Aorta (tissue), 5 donors: ENCODE measurements around the gene SBNO2. TPM values are rescaled to one million over a fixed set of nuclear protein-coding genes. Genes with fewer than 3 reads are reported as not detected.

Source experiments
- ATAC-seq: fragments of 200-7000 bp; cut with Tn5 transposase; one replicate; pipeline ENCODE4 v1.9.1; 2022; ENCODE audit warnings: moderate library complexity; ENCODE audit not compliant: low FRiP score
- DNase-seq, 2 donors: peaks; one replicate each; pipeline ENCODE4 v3.0.0-alpha.2; 2020
- H3K27ac ChIP-seq, 2 donors: one replicate each; pipeline ENCODE4 v1.5.1; 2013; ENCODE audit warnings: low read length in 2 of 2, mild to moderate bottlenecking in 2 of 2, moderate library complexity in 2 of 2, control low read depth in 1 of 2, inconsistent platforms in 1 of 2, low read depth in 1 of 2
- H3K27me3 ChIP-seq, 2 donors: one replicate each; pipeline ENCODE4 v1.6.1; 2013; ENCODE audit warnings: control low read depth in 1 of 2, low read length in 1 of 2, mild to moderate bottlenecking in 1 of 2, moderate library complexity in 1 of 2; ENCODE audit not compliant: insufficient read depth in 2 of 2, control insufficient read depth in 1 of 2
- H3K36me3 ChIP-seq, 2 donors: one replicate each; pipeline ENCODE4 v1.6.1; 2013; ENCODE audit warnings: control low read depth in 1 of 2, low read length in 1 of 2, mild to moderate bottlenecking in 1 of 2; ENCODE audit not compliant: insufficient read depth in 2 of 2, control insufficient read depth in 1 of 2
- H3K4me1 ChIP-seq, 2 donors: one replicate each; pipeline ENCODE4 v1.6.1; 2013; ENCODE audit warnings: low read length in 2 of 2, control low read depth in 1 of 2, mild to moderate bottlenecking in 1 of 2, moderate library complexity in 1 of 2; ENCODE audit not compliant: insufficient read depth in 2 of 2, control insufficient read depth in 1 of 2
- H3K4me3 ChIP-seq, 2 donors: one replicate each; pipeline ENCODE4 v1.5.1; 2013; ENCODE audit warnings: low read length in 2 of 2, control low read depth in 1 of 2, mild to moderate bottlenecking in 1 of 2
- H3K9me3 ChIP-seq: one replicate; pipeline ENCODE4 v1.6.1; 2013; ENCODE audit warnings: mild to moderate bottlenecking, low read length; ENCODE audit not compliant: control insufficient read depth
- WGBS, 2 donors: extraction: QIAGEN DNeasy Blood & Tissue Kit; methylation state at CpG; one replicate each; pipeline ENCODE4 v1.1.7; 2013; 5-methylcytosine and 5-hydroxymethylcytosine counted together
- intact Hi-C, 2 donors: fragments of 100-400 bp; cut with DNase I; formaldehyde crosslinking; loops; one replicate each; pipeline versions ENCODE4 v1.14.2 to v1.15.0; 2022
- polyA plus RNA-seq, 2 donors: library from polyadenylated mRNA; stranded (reverse); fragments of 200-250 nt; gene quantifications; one replicate each; pipeline ENCODE4 v1.2.3, GENCODE V29; 2013
- total RNA-seq, 2 donors: library from RNA; stranded (reverse); fragmentation: NEBNext Ultra II Directional; extraction: Animal tissue kit (Norgen Biotek cat#: 25700); gene quantifications; one replicate each; pipeline ENCODE4 v1.2.1, GENCODE V29; 2021
- donor health status: healthy with polysubstance abuse.
- donor health status: Bipolar disorder and iron deficiency.
- donor health status: DM: no; HTN: no; CAD: no.
- donor health status: DM: no; HTN: no; CAD: no.
- donor health status: DM: yes; HTN: yes; CAD: no.

The SBNO2 gene
- total and polyA plus RNA-seq, 4 donors, result 11.0 to 165 (median 75.2) TPM

DNA sequence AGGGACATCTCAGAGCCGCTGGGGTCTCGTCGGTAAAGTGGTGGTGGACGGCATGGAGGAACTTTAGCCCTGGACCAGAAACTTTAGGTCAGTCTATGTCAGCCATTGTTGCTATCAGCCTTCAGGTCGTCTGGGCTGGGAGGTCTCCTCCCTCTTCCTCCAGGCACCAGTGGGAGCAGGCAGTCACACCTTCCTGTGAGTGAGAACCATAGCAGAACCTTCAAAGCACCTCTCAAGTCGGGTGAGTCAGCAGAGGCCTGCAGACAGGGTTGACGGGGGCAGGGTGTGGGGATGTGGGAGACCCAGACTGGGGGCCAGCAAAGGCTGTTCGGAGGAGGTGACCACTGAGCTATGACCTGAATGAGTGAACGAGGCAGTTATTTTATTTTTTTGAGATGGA, 15.4 kb upstream of the SBNO2 start:
- intact Hi-C loops, result no loop called here
- no peak for ATAC-seq
- H3K27me3 ChIP-seq, result no peaks in the 10 kb centered on the region
- WGBS, 2 donors, result 80 to 84% methylated on average over 9 of the region's 9 CpGs
- H3K4me3 ChIP-seq, result no peak overlapping the region
- no peak overlapping the region for H3K27ac ChIP-seq
- DNase-seq, result no peak
- H3K9me3 ChIP-seq, result no peaks in the 10 kb centered on the region
- H3K36me3 ChIP-seq, result no peaks in the 10 kb centered on the region
- no peaks in the 10 kb centered on the region for H3K4me1 ChIP-seq

DNA sequence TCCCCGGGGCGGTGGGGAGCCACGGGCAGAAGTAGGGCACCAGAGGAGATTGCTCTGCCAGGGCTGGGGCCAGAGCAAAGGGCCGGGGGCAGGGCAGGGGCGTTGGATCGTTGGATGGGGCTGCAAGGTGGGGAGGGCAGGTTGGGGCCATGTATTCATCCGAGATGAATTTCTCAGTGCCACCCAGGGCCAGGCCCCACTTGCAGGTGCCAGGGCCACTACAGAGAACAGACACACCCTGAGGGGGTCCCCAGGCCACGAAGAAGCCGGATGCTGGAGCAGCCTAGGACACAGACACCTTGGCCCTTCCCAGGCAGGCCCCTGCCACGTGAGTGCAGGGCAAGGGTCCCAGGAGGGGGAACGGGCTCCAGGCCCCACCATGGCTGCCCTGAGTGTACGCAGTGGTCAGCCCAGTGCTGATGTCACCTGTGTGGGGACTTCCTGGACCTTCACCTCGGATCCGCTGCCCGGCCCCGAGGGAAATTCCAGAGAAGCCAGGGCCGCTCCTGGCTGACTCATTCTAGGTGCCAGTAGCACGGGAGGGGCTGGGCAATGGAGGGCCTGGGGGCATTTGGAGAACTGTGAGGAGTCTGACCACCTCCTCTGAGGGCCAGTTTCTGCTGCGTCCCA, 9.6 kb upstream of the SBNO2 start:
- ATAC-seq (peak; percentile 27), DNase-seq (no peak)
- H3K27ac ChIP-seq, result no peak overlapping the region
- intact Hi-C loops, result no loop called here
- H3K4me3 ChIP-seq, result no peak overlapping the region
- no peaks in the 10 kb centered on the region for H3K27me3 ChIP-seq
- no peaks in the 10 kb centered on the region for H3K9me3 ChIP-seq
- no peaks in the 10 kb centered on the region for H3K4me1 ChIP-seq
- no peaks in the 10 kb centered on the region for H3K36me3 ChIP-seq
- 83 to 84% methylated on average over 19 of the region's 19 CpGs for WGBS, 2 donors

DNA sequence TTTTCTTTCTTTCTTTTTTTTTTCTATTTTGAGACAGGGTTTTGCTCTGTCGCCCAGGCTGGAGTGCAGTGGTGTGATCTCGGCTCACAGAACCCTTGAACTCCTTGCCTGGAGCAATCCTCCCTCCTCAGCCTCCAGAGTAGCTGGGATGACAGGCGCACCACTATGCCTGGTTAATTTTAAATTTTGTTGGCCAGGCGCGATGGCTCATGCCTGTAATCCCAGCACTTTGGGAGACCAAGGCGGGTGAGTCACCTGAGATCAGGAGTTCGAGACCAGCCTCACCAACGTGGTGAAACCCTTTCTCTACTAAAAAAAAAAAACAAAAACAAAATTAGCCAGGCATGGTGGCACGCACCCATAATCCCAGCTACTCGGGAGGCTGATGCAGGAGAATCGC, 8.7 kb upstream of the SBNO2 start:
- intact Hi-C loops, result no loop called here
- H3K27me3 ChIP-seq, result no peaks in the 10 kb centered on the region
- no peaks in the 10 kb centered on the region for H3K4me1 ChIP-seq
- ATAC-seq (no peak), DNase-seq (no peak)
- H3K9me3 ChIP-seq, result no peaks in the 10 kb centered on the region
- no peaks in the 10 kb centered on the region for H3K36me3 ChIP-seq
- H3K4me3 ChIP-seq, result no peak overlapping the region
- WGBS, 2 donors, result 92% methylated on average over 11 of the region's 11 CpGs; no CpG with 5 or more reads in 1 of the 2 donors
- H3K27ac ChIP-seq, result no peak overlapping the region

DNA sequence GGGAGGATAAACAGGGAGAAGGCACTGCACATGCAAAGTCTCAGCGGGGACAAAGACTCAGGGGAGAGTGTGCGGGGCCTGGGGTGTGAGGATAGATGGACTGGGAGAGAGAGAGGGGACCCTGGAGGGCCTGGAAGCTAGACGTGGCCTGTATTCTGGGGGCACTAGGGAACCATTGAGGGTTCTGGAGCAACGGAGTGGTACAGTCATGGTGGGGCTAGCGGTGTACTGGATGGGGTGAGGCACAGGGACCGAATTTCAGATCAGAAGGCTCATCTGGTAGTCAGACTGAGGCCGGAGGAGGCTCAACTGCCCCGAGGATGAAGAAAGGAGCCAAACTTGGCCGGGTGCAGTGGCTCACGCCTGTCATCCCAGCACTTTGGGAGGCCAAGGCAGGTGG, 8.0 kb upstream of the SBNO2 start:
- no peak for ATAC-seq
- intact Hi-C loops, result no loop called here
- H3K36me3 ChIP-seq, result no peaks in the 10 kb centered on the region
- no peak overlapping the region for H3K4me3 ChIP-seq
- no peaks in the 10 kb centered on the region for H3K27me3 ChIP-seq
- WGBS, 2 donors, result 95 to 98% methylated on average over 10 of the region's 10 CpGs
- DNase-seq, result no peak
- H3K9me3 ChIP-seq, result no peaks in the 10 kb centered on the region
- H3K27ac ChIP-seq, result no peak overlapping the region
- no peaks in the 10 kb centered on the region for H3K4me1 ChIP-seq

DNA sequence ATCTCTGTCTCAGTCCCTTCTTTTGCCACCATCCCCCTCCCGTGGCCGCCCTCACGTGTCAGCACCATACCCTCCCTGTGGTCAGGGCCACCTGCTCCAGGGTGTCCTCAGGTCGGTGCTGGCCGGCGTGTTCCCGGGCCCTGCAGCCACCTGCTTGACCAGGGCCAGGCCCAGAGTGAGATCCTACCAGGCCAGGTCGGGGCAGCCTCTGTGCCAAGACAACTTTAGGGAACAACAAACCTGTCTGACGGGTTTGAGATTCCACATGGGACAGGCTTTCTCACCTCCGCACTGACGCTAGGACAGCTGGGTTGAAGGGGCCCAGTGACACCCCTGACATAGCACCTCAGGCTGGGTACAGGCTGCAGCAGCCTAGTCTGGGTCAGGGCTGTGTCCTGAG, 7.5 kb upstream of the SBNO2 start:
- DNase-seq (no peak), ATAC-seq (no peak)
- intact Hi-C loops, result no loop called here
- Histone ChIP-seq H3K9me3 (no peaks in the 10 kb centered on the region), H3K4me1 (no peaks in the 10 kb centered on the region), H3K4me3 (no peak overlapping the region), H3K27ac (no peak overlapping the region), H3K27me3 (no peaks in the 10 kb centered on the region), H3K36me3 (no peaks in the 10 kb centered on the region)
- WGBS, 2 donors, result 91 to 93% methylated on average over 11 of the region's 11 CpGs

DNA sequence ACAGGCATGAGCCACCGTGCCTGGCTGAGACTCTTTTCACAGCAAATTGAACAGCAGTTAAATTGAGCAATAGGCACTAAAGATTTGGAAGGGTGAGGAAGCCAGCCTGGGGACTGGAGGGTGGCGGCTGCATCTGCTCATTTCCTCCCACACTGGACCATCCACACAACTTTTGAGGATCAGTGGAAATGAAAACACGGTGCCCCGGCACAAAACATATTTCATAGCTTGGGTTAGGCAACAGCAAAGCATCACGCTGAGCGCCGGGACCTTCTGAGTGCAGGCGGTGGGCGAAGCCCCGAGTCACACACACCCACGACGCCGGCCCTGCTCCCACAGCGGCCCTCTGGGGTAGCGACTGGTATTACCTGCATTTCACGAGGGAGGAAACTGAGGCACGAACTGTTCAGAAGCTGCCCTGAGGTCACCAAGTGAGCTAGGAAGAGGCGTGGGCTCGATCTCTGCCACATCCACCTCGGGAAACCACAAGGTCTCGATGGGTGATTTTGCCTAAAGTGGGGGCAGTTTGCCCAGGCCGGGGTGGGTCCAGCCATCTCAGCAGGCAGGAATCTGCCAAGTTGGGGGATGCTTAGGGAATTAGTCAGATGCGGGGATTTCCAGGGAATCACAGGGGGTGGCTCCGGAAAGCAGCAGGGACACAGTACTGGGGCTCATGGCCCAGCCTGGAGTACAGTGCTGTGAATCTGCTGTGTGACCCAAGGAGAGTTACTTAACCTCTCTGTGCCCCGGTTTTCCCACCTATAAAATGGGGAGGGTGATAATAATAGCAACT, 3.5 kb upstream of the SBNO2 start:
- H3K27ac ChIP-seq, result peak overlapping the region in 1 of 2 donors; percentile 58
- peak; percentile 85 for DNase-seq
- H3K9me3 ChIP-seq, result no peaks in the 10 kb centered on the region
- 54 to 58% methylated on average over 25 of the region's 25 CpGs for WGBS, 2 donors
- H3K4me3 ChIP-seq, result no peak overlapping the region
- H3K27me3 ChIP-seq, result no peaks in the 10 kb centered on the region
- intact Hi-C loops, result no loop called here
- no peak for ATAC-seq
- H3K4me1 ChIP-seq, result no peaks in the 10 kb centered on the region
- no peaks in the 10 kb centered on the region for H3K36me3 ChIP-seq

DNA sequence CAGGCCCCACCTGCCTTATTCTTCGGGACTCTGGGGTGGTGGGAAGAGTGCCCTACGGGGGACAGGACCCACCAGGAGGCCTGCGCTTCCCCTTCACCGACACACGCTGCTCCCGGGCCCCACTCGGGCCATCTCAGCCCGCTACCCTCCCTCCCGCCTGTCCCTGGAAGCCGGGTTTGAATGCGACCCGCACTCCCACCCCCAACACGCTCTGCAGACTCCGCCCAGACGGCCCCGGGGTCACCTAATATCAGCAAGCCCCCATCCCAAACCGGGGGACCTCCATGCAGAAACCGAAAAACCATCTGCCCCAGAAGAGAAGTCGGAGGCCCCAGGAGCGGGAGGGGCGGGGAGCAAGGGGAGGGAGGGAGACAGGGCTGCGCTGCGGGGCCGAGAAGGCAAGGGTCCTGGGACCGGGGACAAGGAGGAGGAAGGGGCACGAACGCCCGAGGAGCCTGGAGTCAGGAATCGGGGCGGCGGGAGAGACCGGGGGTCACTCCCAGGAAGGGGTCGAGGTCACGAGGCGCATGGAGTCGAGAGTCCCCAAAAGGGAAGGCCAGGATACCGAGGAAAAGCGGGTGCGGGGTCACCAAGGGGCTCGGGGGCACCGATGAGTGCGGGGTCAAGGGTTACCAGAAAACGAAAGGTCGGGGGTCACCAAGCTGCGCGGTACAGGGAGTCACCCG, 766 bp downstream of the SBNO2 start:
- no peaks in the 10 kb centered on the region for H3K9me3 ChIP-seq
- intact Hi-C loops, result loop anchor here (5.0 kb wide), 2 partner anchors 41 to 61 kb away; no protein-coding TSS in a partner anchor
- peak; percentile 1 for ATAC-seq
- peak overlapping the region; percentile 84 to 86 for H3K4me3 ChIP-seq
- peak overlapping the region in 1 of 2 donors; percentile 34 for H3K27ac ChIP-seq
- no peaks in the 10 kb centered on the region for H3K27me3 ChIP-seq
- H3K36me3 ChIP-seq, result no peaks in the 10 kb centered on the region
- peak in 1 of 2 donors; percentile 83 for DNase-seq
- WGBS, 2 donors, result 1 to 2% methylated on average over 47 of the region's 47 CpGs
- H3K4me1 ChIP-seq, result no peaks in the 10 kb centered on the region

DNA sequence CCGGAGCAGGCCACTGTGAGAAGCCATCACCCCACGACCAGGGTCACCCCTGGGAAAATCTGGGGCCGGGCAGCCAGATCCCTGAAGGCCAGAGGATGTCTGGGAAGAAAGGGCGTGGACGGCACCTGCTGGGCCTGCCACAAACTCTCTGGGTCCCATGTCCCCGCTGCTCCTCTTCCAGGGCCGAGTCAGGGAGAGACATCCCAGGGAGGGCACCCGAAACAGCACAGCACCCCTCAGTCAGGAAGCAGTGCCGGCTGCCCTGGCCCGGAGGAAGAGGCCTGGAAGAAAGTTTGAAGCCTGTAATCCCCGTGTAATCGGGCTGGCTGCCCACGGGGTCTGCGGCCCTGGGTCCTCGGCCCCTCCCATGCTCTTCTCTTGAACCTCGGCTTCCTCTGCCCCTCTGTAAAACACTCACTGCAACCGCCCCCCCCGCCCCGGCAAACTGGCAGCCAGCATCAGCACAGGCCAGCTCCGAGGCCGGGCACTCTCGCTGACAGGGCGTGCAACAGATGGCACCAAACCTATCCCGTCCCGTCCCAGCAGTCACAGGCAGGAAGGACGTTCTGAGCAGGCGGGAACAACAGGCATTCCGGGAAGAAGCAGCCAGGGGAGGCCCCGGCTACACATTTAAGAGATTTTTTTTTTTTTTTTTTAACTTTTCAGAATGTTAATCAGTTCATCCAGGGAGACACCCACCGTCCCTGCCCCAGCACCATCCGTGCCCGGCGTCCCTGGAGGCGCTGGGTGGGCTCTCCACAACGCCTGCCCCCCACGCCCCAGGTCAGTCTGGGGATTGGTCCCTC, 1.5 kb downstream of the SBNO2 start:
- ATAC-seq (peak; percentile 70), DNase-seq (peak; percentile 81 to 87)
- intact Hi-C loops, result loop anchor here (5.0 kb wide), 2 partner anchors 40 to 60 kb away; no protein-coding TSS in a partner anchor
- no peaks in the 10 kb centered on the region for H3K27me3 ChIP-seq
- no peaks in the 10 kb centered on the region for H3K4me1 ChIP-seq
- H3K36me3 ChIP-seq, result no peaks in the 10 kb centered on the region
- peak overlapping the region in 1 of 2 donors; percentile 84 for H3K4me3 ChIP-seq
- WGBS, 2 donors, result 12 to 14% methylated on average over 34 to 36 of the region's 36 CpGs
- H3K27ac ChIP-seq, result peak overlapping the region in 1 of 2 donors; percentile 34
- no peaks in the 10 kb centered on the region for H3K9me3 ChIP-seq
